CD4-positive, alpha-beta memory T cell (primary cell): ENCODE measurements around the gene ANKDD1A. TPM values are rescaled to one million over a fixed set of nuclear protein-coding genes. Genes with fewer than 3 reads are reported as not detected.

Source experiments
- CTCF ChIA-PET: fragments of 350-600 bp; sonication (Branson Sonifier 250); formaldehyde crosslinking; loops from one replicate; lab custom pipeline; 2021; ENCODE audit warnings: inconsistent platforms; ENCODE audit not compliant: partially characterized antibody; lab: Charles Lee
- POLR2A ChIA-PET: fragments of 350-600 bp; sonication (Branson Sonifier 250); formaldehyde crosslinking; loops from one replicate; lab custom pipeline; 2021; ENCODE audit not compliant: partially characterized antibody; lab: Charles Lee
- DNase-seq, 5 donors: peaks; one replicate each; pipeline versions ENCODE4 v3.0.0 to v3.0.0-alpha.2; 2020 to 2022; ENCODE audit warnings: mixed read lengths in 1 of 5
- H3K27ac ChIP-seq: one replicate; pipeline ENCODE4 v1.7.0; 2013; ENCODE audit warnings: low read depth, low read length
- H3K27me3 ChIP-seq: 2 replicates; pipeline ENCODE4 v1.7.0; 2013; ENCODE audit warnings: mild to moderate bottlenecking, low read length, moderate library complexity; ENCODE audit not compliant: insufficient read depth
- H3K36me3 ChIP-seq: 2 replicates; pipeline ENCODE4 v1.7.0; 2013; ENCODE audit warnings: mild to moderate bottlenecking, low read length, moderate library complexity; ENCODE audit not compliant: insufficient read depth
- H3K4me1 ChIP-seq: 2 replicates; pipeline ENCODE4 v1.7.0; 2013; ENCODE audit warnings: mild to moderate bottlenecking, low read length, moderate library complexity; ENCODE audit not compliant: insufficient read depth
- H3K4me3 ChIP-seq, 2 donors: one replicate each; pipeline ENCODE4 v1.7.0; 2013; ENCODE audit warnings: low read length in 2 of 2, mild to moderate bottlenecking in 1 of 2
- H3K9me3 ChIP-seq, 2 donors: one replicate each; pipeline ENCODE4 v1.7.0; 2013; ENCODE audit warnings: low read length in 2 of 2, control low read depth in 1 of 2; ENCODE audit not compliant: control insufficient read depth in 1 of 2
- H3K27ac Mint-ChIP-seq, 7 donors: one replicate each; pipeline ENCODE4 v1.8.0; 2020 to 2021; ENCODE audit warnings: mixed read lengths in 7 of 7, mild to moderate bottlenecking in 6 of 7, inconsistent platforms in 3 of 7, moderate library complexity in 3 of 7
- H3K27me3 Mint-ChIP-seq, 2 donors: one replicate each; pipeline ENCODE4 v1.8.0; 2020 to 2021; ENCODE audit warnings: mixed read lengths in 2 of 2
- H3K36me3 Mint-ChIP-seq, 2 donors: one replicate each; pipeline ENCODE4 v1.8.0; 2020 to 2021; ENCODE audit warnings: mixed read lengths in 2 of 2, inconsistent platforms in 1 of 2, mild to moderate bottlenecking in 1 of 2
- H3K4me1 Mint-ChIP-seq, 4 donors: one replicate each; pipeline ENCODE4 v1.8.0; 2020 to 2021; ENCODE audit warnings: mixed read lengths in 4 of 4, mild to moderate bottlenecking in 1 of 4
- H3K4me3 Mint-ChIP-seq, 8 donors: one replicate each; pipeline ENCODE4 v1.8.0; 2020 to 2021; ENCODE audit warnings: mixed read lengths in 8 of 8, mild to moderate bottlenecking in 7 of 8, moderate library complexity in 6 of 8, inconsistent platforms in 3 of 8
- H3K9me3 Mint-ChIP-seq, 8 donors: one replicate each; pipeline ENCODE4 v1.8.0; 2020 to 2021; ENCODE audit warnings: mixed read lengths in 8 of 8, mild to moderate bottlenecking in 5 of 8, inconsistent platforms in 3 of 8, moderate library complexity in 1 of 8
- intact Hi-C: fragments of 100-400 bp; cut with micrococcal nuclease; formaldehyde crosslinking; loops from one replicate; pipeline ENCODE4 v1.15.1; 2023
- polyA plus RNA-seq, 2 donors: library from polyadenylated mRNA; unstranded; fragments of 300-500 nt; fragmentation: Illumina TruSeq; gene quantifications; one replicate each; pipeline ENCODE4 v1.2.3, GENCODE V29; 2021
- total RNA-seq, 2 experiments: library from RNA; stranded (reverse); gene quantifications; one replicate each; pipeline ENCODE4 v1.2.3, GENCODE V29; 2021

Gene ANKDD1A
- total and polyA plus RNA-seq, 4 experiments from 2014 or later: 0.16 to 5.9 (median 3.1) TPM

- Mint-ChIP-seq H3K27ac (peak overlapping the region; percentile 62 to 92 (median 89)), H3K27me3 (no peaks in the 10 kb centered on the region), H3K36me3 (no peaks in the 10 kb centered on the region), H3K9me3 (no peaks in the 10 kb centered on the region), H3K4me1 (peaks cover 23 to 28% (median 25%) of the 10 kb centered on the region in 4 donors), H3K4me3 (peak overlapping the region in 6 of 8 donors; percentile 33 to 77 (median 42))
- Histone ChIP-seq H3K27me3 (no peaks in the 10 kb centered on the region), H3K9me3 (no peaks in the 10 kb centered on the region), H3K4me1 (peaks cover 31% of the 10 kb centered on the region), H3K36me3 (no peaks in the 10 kb centered on the region), H3K27ac (peak overlapping the region; percentile 43), H3K4me3 (no peak overlapping the region)
- POLR2A ChIA-PET: interaction anchor here (1.0 to 10.0 kb wide), 7 partner anchors 10 to 58 kb away, joined by 3 to 188 read pairs (median 4); partner anchors contain the start of gene PIF1
- CTCF ChIA-PET: interaction anchor here (1.0 to 7.2 kb wide), 3 partner anchors 10 to 48 kb away, joined by 3 to 40 read pairs (median 8); no protein-coding TSS in a partner anchor
- intact Hi-C loops: loop anchor here (1.0 kb wide), 1 partner anchor 9 kb away; no protein-coding TSS in a partner anchor
- DNase-seq: peak; percentile 63 to 88 (median 63)
These were observed 27.6 kb upstream of the ANKDD1A start for GRCh38 chr15:64883997-64884511.

- Mint-ChIP-seq H3K4me3 (no peak overlapping the region), H3K36me3 (no peaks in the 10 kb centered on the region), H3K4me1 (peaks cover 23 to 28% (median 25%) of the 10 kb centered on the region in 4 donors), H3K27me3 (no peaks in the 10 kb centered on the region), H3K27ac (peak overlapping the region in 3 of 7 donors; percentile 14 to 90 (median 89)), H3K9me3 (no peaks in the 10 kb centered on the region)
- no peak overlapping the region for H3K4me3 ChIP-seq
- intact Hi-C loops: no loop called here
- H3K36me3 ChIP-seq: no peaks in the 10 kb centered on the region
- CTCF ChIA-PET: interaction anchor here (7.2 kb wide), 1 partner anchor 10 kb away, joined by 40 read pairs; no protein-coding TSS in a partner anchor
- DNase-seq: no peak
- peaks cover 31% of the 10 kb centered on the region for H3K4me1 ChIP-seq
- no peaks in the 10 kb centered on the region for H3K9me3 ChIP-seq
- POLR2A ChIA-PET: interaction anchor here (1.0 to 10.0 kb wide), 5 partner anchors 9 to 59 kb away, joined by 3 to 188 read pairs (median 4); partner anchors contain the start of gene PIF1
- H3K27me3 ChIP-seq: no peaks in the 10 kb centered on the region
- H3K27ac ChIP-seq: no peak overlapping the region
These were observed 27.0 kb upstream of the ANKDD1A start for GRCh38 chr15:64884679-64885078.

DNA sequence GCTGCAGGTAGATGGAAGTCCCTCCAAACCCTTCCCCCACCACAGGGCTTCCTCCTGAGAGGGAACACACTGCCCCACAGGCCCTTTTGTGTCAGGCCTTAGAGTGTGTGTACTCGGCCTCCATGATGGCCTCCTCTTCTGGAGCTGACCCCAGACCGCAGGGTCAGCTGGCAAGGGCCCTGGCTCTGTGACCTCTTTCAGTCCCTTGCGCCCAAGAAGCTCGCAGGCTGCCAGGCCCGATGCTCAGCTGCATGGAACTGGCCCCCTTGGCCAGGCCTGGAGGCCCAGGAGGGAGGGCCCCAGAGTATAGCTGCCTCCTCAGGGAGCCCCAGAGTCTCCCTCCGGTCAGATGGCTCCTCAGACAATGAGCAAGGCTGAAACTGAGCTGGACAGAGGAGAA, 23.4 kb upstream of the ANKDD1A start:
- no peak overlapping the region for H3K4me3 ChIP-seq
- no peaks in the 10 kb centered on the region for H3K27me3 ChIP-seq
- no peaks in the 10 kb centered on the region for H3K36me3 Mint-ChIP-seq
- H3K4me1 ChIP-seq: peaks cover 39% of the 10 kb centered on the region
- peaks cover 34 to 39% (median 36%) of the 10 kb centered on the region in 4 donors for H3K4me1 Mint-ChIP-seq
- no peak overlapping the region for H3K27ac ChIP-seq
- no peaks in the 10 kb centered on the region for H3K9me3 ChIP-seq
- H3K27me3 Mint-ChIP-seq: no peaks in the 10 kb centered on the region
- intact Hi-C loops: no loop called here
- CTCF ChIA-PET: interaction anchor here (1.0 to 11.3 kb wide), 5 partner anchors 17 to 160 kb away, joined by 3 to 162 read pairs (median 6); partner anchors contain the start of gene PLEKHO2
- no peaks in the 10 kb centered on the region for H3K36me3 ChIP-seq
- no peak overlapping the region for H3K27ac Mint-ChIP-seq
- H3K4me3 Mint-ChIP-seq: no peak overlapping the region
- POLR2A ChIA-PET: interaction anchor here (0.6 to 1.1 kb wide), 2 partner anchors 11 to 215 kb away, joined by 3 read pairs; no protein-coding TSS in a partner anchor
- H3K9me3 Mint-ChIP-seq: no peaks in the 10 kb centered on the region
- no peak for DNase-seq

GRCh38 chr15:64891561-64891960, 20.1 kb upstream of the ANKDD1A start:
- peak overlapping the region; percentile 95 to 99 (median 98) for H3K27ac Mint-ChIP-seq
- H3K36me3 ChIP-seq: no peaks in the 10 kb centered on the region
- no peak for DNase-seq
- H3K4me1 Mint-ChIP-seq: peaks cover 45 to 59% (median 52%) of the 10 kb centered on the region in 4 donors
- no peaks in the 10 kb centered on the region for H3K27me3 Mint-ChIP-seq
- H3K36me3 Mint-ChIP-seq: no peaks in the 10 kb centered on the region
- H3K4me3 Mint-ChIP-seq: peak overlapping the region in 4 of 8 donors; percentile 31 to 93 (median 86)
- H3K4me1 ChIP-seq: peaks cover 58% of the 10 kb centered on the region
- H3K27me3 ChIP-seq: no peaks in the 10 kb centered on the region
- ChIA-PET CTCF (interaction anchor here (11.3 kb wide), 1 partner anchor 54 kb away, joined by 162 read pairs; the partner anchor contains the start of gene PLEKHO2), POLR2A (interaction anchor here (0.6 to 4.7 kb wide), 6 partner anchors 10 to 225 kb away, joined by 3 to 331 read pairs (median 59); partner anchors contain the start of genes PIF1 and PLEKHO2)
- peak overlapping the region; percentile 89 for H3K27ac ChIP-seq
- H3K9me3 ChIP-seq: no peaks in the 10 kb centered on the region
- intact Hi-C loops: loop anchor here (5.0 kb wide), 1 partner anchor 459 kb away; no protein-coding TSS in a partner anchor
- no peaks in the 10 kb centered on the region for H3K9me3 Mint-ChIP-seq
- H3K4me3 ChIP-seq: peak overlapping the region in 1 of 2 donors; percentile 27

- Histone ChIP-seq H3K9me3 (no peaks in the 10 kb centered on the region), H3K27me3 (no peaks in the 10 kb centered on the region), H3K4me3 (peak overlapping the region; percentile 18 to 59), H3K27ac (peak overlapping the region; percentile 89), H3K36me3 (no peaks in the 10 kb centered on the region), H3K4me1 (peaks cover 72% of the 10 kb centered on the region)
- no peaks in the 10 kb centered on the region for H3K27me3 Mint-ChIP-seq
- peak overlapping the region; percentile 84 to 93 (median 86) for H3K4me3 Mint-ChIP-seq
- POLR2A ChIA-PET: interaction anchor here (0.6 to 4.7 kb wide), 25 partner anchors 12 to 1175 kb away, joined by 3 to 331 read pairs (median 10); partner anchors contain the start of genes ANKDD1A, CIAO2A, CLPX and CSNK1G1
- no peaks in the 10 kb centered on the region for H3K36me3 Mint-ChIP-seq
- peaks cover 51 to 69% (median 60%) of the 10 kb centered on the region in 4 donors for H3K4me1 Mint-ChIP-seq
- CTCF ChIA-PET: interaction anchor here (1.1 to 11.3 kb wide), 8 partner anchors 11 to 405 kb away, joined by 3 to 162 read pairs (median 18); partner anchors contain the start of genes PIF1 and PLEKHO2
- intact Hi-C loops: loop anchor here (1.0 to 5.0 kb wide), 2 partner anchors 10 to 461 kb away; no protein-coding TSS in a partner anchor
- peak overlapping the region; percentile 95 to 99 (median 98) for H3K27ac Mint-ChIP-seq
- no peaks in the 10 kb centered on the region for H3K9me3 Mint-ChIP-seq
- DNase-seq: peak in 1 of 5 donors; percentile 70
These were observed 18.8 kb upstream of the ANKDD1A start for GRCh38 chr15:64892847-64893403.

GRCh38 chr15:64893481-64894394, 18.0 kb upstream of the ANKDD1A start:
- H3K27me3 Mint-ChIP-seq: no peaks in the 10 kb centered on the region
- no peaks in the 10 kb centered on the region for H3K36me3 Mint-ChIP-seq
- peak overlapping the region; percentile 84 to 93 (median 86) for H3K4me3 Mint-ChIP-seq
- H3K4me1 Mint-ChIP-seq: peaks cover 53 to 73% (median 64%) of the 10 kb centered on the region in 4 donors
- CTCF ChIA-PET: interaction anchor here (0.9 to 11.3 kb wide), 15 partner anchors 11 to 404 kb away, joined by 3 to 162 read pairs (median 12); partner anchors contain the start of genes CLPX, PIF1 and PLEKHO2
- peak overlapping the region; percentile 89 for H3K27ac ChIP-seq
- peak overlapping the region; percentile 95 to 99 (median 98) for H3K27ac Mint-ChIP-seq
- H3K9me3 ChIP-seq: no peaks in the 10 kb centered on the region
- H3K36me3 ChIP-seq: no peaks in the 10 kb centered on the region
- H3K9me3 Mint-ChIP-seq: no peaks in the 10 kb centered on the region
- peak overlapping the region; percentile 53 to 59 for H3K4me3 ChIP-seq
- intact Hi-C loops: loop anchor here (1.0 to 5.0 kb wide), 6 partner anchors 10 to 731 kb away; partner anchors contain the start of genes PLEKHO2 and PPIB
- POLR2A ChIA-PET: interaction anchor here (0.8 to 4.7 kb wide), 37 partner anchors 11 to 1702 kb away, joined by 3 to 331 read pairs (median 5); partner anchors contain the start of genes ANKDD1A, CIAO2A, CLPX and CSNK1G1
- H3K27me3 ChIP-seq: no peaks in the 10 kb centered on the region
- peak; percentile 94 to 98 (median 96) for DNase-seq
- H3K4me1 ChIP-seq: peaks cover 74% of the 10 kb centered on the region
